LNCAP (cell line): ENCODE results near the gene CDRT4.

Experiments
- TF ChIP-seq, protein P1 (sequence below): fragments of 450-650 bp; IDR thresholded peaks from 2 replicates; pipeline ENCODE4 v1.5.1; 2017; ENCODE audit warnings: mild to moderate bottlenecking

The CDRT4 gene

DNA sequence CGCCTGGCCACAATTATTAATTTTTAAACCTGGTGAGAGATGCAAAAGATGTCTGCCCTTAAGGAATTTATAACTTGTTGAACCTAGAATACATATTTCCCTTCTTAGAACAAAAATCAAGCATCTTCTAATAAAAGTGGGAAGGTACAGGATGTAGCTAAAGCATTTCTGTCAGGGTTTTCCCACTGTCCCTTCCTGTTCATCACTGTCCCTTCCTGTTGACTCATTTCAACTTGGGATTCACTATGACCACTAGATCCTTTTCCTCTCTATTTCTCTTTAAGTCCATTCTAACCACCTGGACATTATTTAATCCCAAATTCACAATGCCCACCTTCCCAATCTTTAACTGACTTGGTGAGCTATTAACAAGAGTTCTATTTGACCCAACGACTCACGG lies 33.9 kb upstream of the CDRT4 start:
- TF ChIP-seq, protein P1, sequence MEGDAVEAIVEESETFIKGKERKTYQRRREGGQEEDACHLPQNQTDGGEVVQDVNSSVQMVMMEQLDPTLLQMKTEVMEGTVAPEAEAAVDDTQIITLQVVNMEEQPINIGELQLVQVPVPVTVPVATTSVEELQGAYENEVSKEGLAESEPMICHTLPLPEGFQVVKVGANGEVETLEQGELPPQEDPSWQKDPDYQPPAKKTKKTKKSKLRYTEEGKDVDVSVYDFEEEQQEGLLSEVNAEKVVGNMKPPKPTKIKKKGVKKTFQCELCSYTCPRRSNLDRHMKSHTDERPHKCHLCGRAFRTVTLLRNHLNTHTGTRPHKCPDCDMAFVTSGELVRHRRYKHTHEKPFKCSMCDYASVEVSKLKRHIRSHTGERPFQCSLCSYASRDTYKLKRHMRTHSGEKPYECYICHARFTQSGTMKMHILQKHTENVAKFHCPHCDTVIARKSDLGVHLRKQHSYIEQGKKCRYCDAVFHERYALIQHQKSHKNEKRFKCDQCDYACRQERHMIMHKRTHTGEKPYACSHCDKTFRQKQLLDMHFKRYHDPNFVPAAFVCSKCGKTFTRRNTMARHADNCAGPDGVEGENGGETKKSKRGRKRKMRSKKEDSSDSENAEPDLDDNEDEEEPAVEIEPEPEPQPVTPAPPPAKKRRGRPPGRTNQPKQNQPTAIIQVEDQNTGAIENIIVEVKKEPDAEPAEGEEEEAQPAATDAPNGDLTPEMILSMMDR = no peak

DNA sequence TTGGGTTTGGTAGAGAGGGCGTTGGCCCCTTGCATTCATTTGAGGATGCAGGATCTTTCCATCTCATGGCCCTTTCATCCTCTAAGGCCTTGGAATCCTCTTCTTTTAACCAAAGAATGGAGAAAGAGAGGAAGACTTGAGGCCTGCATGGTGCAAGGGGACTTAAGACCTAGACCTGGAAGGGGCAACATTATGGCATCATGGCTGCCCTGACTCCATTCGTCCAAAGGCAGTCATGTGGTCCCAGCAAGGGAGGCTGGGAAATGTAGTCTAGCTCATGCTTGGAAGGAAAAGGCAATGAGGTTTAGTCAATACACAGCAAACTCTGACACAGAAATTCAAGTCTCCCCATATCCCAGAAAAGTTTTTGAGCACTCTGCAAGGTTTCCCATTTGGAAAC lies 30.7 kb upstream of the CDRT4 start:
- TF ChIP-seq, protein P1 = no peak

DNA sequence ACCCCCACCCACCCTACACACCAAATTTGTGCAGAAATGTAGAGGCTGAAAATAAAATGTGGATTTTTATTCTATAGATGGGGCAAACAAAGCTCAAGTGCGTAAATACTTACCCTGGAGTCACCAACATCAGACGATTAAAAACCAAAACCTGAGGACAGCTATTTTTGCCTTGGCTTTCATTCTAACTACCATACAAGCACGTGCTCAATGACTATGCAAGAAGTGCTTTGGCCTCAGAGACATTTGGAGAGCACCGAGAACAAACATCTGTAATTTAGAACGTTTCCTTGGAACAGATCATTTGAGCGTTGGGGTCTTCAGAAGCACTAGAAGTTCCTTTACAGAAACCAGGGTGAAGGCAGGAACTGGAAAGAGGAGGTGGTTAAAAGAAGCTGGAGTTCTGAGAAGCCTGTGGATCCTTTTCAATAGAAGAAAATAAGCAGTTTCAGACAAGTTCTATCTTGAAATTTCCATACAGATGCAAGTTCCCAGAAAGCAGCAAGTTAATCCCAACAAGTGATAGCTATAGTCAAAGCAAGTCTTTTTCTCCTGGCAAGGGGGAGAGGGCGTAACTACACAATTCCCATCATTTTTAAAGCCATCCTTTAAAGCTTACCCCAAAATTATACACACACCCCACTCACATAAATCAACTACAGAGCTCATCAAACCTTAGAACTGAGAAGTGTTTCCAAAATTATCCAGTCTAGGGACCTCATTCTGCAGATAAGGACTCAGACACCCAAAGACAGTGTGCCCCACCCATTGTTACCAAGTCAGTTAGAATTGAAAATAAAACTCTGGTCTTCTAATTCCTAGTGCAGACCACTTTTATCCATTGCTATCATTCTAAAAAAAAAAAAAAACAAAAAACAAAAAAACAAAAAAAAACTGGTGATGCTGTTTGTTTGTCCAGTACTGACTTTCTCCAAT lies 29.6 kb upstream of the CDRT4 start:
- TF ChIP-seq, protein P1 = no peak

DNA sequence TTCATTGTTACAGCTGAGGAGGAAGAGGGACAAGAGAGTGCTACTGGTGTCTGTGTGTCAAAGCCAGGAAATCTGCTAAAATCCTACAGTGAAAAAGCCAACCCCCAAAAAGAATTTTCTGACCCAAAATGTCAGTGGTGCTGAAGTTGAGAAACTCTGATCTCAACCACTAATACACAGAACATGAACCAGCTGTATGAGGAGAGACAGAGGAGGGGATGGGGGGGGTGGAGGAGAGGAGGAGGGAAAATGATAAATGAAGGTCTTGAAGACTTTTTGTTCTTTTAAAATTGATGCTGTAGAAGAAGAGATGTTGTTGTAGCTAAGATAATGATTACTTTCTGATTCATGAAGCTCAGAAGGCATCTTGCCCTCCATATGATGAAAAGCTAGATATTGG lies 27.4 kb upstream of the CDRT4 start:
- TF ChIP-seq, protein P1 = no peak

DNA sequence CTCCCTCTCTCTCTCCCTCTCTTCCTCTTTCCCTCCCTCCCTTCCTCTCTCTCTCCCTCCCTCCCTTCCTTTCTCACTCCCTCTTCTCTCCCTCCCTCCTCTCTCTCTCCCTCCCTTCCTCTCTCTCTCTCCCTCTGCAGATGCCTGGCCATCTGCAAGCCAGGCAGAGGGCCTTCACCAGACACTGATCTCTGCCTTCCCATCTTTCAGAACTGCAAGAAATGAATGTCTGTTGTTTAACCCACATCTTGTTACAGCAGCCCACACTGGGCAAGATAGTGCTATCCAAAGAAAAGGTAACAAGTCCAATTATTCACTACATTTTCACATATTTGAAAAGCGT lies 26.2 kb upstream of the CDRT4 start:
- TF ChIP-seq, protein P1 = no peak

DNA sequence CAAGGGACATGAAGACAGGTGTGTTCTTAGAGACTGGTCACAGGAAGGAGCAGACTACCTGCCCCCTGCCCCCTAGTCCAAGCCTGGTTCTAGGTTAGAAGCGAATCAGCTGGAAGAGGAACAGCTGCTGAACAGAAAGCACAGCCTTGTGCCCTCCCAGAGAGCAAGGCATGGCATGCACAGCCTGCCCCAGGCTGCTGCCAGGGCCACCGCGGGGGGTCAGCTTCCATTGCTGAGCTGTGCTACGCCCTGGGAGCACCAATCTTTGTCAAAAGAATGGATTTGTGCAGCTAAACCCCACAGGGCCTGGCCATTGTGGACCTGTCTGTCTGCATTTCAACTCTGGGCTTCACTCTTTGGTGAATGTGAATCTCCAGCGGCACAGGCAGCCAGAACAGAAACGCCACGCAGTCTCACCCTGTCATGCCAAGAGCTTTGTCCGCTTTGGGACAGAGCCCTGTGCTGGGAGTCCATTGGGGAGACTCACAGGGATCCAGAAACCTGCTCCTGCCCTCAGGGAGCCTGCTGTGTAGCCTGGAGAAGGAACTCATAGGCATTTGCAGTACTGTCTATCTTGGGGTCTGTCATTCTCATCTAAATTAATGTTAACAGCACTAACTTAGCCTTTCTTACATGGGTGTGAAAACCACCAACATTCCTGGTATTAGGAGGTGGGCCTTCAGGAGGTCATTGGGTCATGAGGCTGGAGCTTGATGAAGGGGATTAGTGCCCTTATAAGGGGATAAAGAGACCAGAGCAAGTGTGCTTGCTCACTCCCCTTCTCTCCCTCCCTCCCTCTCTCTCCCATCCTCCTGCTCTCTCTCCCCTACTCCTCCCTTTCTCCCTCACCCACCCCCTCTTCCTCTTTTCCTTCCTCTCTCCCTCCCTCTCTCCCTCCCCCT lies 25.6 kb upstream of the CDRT4 start:
- TF ChIP-seq, protein P1 = no peak

DNA sequence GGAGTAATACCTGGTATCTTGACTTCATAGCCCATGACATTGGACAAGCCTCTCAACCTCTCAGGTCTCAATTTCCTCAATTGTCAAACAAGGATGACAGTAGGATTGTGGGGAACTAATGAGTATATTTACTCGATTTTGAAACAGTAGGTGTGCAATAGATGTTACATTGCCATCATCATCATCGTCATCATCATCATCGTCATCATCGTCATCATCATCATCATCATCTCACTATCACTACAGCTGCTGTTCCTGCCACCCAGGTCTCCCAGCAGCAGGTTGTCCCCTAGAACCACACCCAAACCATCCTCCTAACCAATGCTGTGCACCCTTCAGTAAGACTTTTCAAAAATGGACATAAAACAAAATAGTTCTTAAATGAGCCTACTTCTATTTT lies 24.8 kb upstream of the CDRT4 start:
- TF ChIP-seq, protein P1 = no peak
